HG03103 (cell line): ENCODE data around the gene IL18R1.
A peak's percentile ranks its signal among the peaks of the same experiment; 100 is the strongest.
"Not testable (repeated sequence)": the region's sequence is repeated elsewhere in the genome, so short reads cannot be mapped to it uniquely, and the experiment has no call there.

ENCODE experiments used
- ATAC-seq: cut with Tn5 transposase; IDR thresholded peaks from one replicate; pipeline ENCODE4 v1.9.1; 2021; ENCODE audit warnings: low read depth; ENCODE audit not compliant: unreplicated experiment

IL18R1 gene

GRCh38 chr2:102355526-102356380, at the start of gene IL18R1:
Gene IL18R1, plus strand, starts transcription at chr2:102355796. Its CDS starts 6,865 bp downstream, at chr2:102362661.
- ATAC-seq, result peak; percentile 84

- no peak for ATAC-seq
Measured at GRCh38 chr2:102306125-102306524, 49.5 kb upstream of the IL18R1 start.

GRCh38 chr2:102310964-102311640, 44.5 kb upstream of the IL18R1 start, which contains the start of gene IL1RL1:
Gene IL1RL1, plus strand, starts transcription at chr2:102311563. Its CDS starts 26,702 bp downstream, at chr2:102338265.
- no peak for ATAC-seq

GRCh38 chr2:102313025-102313424, 42.6 kb upstream of the IL18R1 start:
- no peak for ATAC-seq

- ATAC-seq, result no peak
Measured at GRCh38 chr2:102313471-102313870, 42.1 kb upstream of the IL18R1 start.

GRCh38 chr2:102313950-102314349, 41.6 kb upstream of the IL18R1 start:
- no peak for ATAC-seq

GRCh38 chr2:102315921-102316320, 39.7 kb upstream of the IL18R1 start:
- ATAC-seq, result no peak

- no peak for ATAC-seq
Measured at GRCh38 chr2:102317715-102318114, 37.9 kb upstream of the IL18R1 start.

- ATAC-seq, result no peak
Measured at GRCh38 chr2:102318437-102318836, 37.2 kb upstream of the IL18R1 start.

GRCh38 chr2:102321941-102322719, 33.5 kb upstream of the IL18R1 start:
- no peak for ATAC-seq

- ATAC-seq, result not testable (repeated sequence)
Measured at GRCh38 chr2:102324914-102325313, 30.7 kb upstream of the IL18R1 start.

GRCh38 chr2:102331311-102331980, 24.1 kb upstream of the IL18R1 start:
- ATAC-seq, result no peak

- ATAC-seq, result no peak
Measured at GRCh38 chr2:102334486-102334885, 21.1 kb upstream of the IL18R1 start.

- ATAC-seq, result no peak
Measured at GRCh38 chr2:102335871-102336366, 19.7 kb upstream of the IL18R1 start.

GRCh38 chr2:102336502-102336945, 19.1 kb upstream of the IL18R1 start:
- no peak for ATAC-seq

GRCh38 chr2:102337012-102337411, 18.6 kb upstream of the IL18R1 start:
- ATAC-seq, result no peak

GRCh38 chr2:102337481-102338386, 17.9 kb upstream of the IL18R1 start:
- no peak for ATAC-seq

- ATAC-seq, result no peak
Measured at GRCh38 chr2:102340778-102341177, 14.8 kb upstream of the IL18R1 start.

- ATAC-seq, result no peak
Measured at GRCh38 chr2:102342888-102343287, 12.7 kb upstream of the IL18R1 start.
